Measurements from ENCODE around the gene SPAG7. TPM values are rescaled to one million over a fixed set of nuclear protein-coding genes. Genes with fewer than 3 reads are reported as not detected.

The SPAG7 gene
- total and polyA plus RNA-seq, 2 of the 8 experiments (the other 6 are each of a cell fraction or from before 2014, with no cell fraction given): 74.2 to 81.9 TPM

GRCh38 chr17:4999430-5000093 lies 31.9 kb upstream of the SPAG7 start (continued):
- TF ChIP-seq, protein P1, sequence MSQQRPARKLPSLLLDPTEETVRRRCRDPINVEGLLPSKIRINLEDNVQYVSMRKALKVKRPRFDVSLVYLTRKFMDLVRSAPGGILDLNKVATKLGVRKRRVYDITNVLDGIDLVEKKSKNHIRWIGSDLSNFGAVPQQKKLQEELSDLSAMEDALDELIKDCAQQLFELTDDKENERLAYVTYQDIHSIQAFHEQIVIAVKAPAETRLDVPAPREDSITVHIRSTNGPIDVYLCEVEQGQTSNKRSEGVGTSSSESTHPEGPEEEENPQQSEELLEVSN (IDR thresholded peaks at IDR 0.05): no peak
- TF ChIP-seq BACH1 (IDR thresholded peaks at IDR 0.05; ENCODE audit: low read length): no peak
- TF ChIP-seq NANOG (IDR thresholded peaks at IDR 0.05; ENCODE audit: insufficient read depth, low read depth, low read length, poor library complexity, severe bottlenecking): no peak
- no peak for TF ChIP-seq RNF2 (IDR thresholded peaks at IDR 0.05; ENCODE audit: borderline replicate concordance, low read depth, low read length, missing control alignments, poor library complexity, severe bottlenecking)
- no peak for TF ChIP-seq USF2 (IDR thresholded peaks at IDR 0.05; ENCODE audit: low read length)
